SK-N-MC (cell line): Measurements from ENCODE around the gene NBPF1.
A peak's percentile ranks its signal among the peaks of the same experiment; 100 is the strongest.
"Not testable (repeated sequence)": the region's sequence is repeated elsewhere in the genome, so short reads cannot be mapped to it uniquely, and the experiment has no call there.

Experiments
- DNase-seq: peaks from one replicate; pipeline ENCODE4 v3.0.0-alpha.2; 2011; ENCODE audit warnings: low read depth, low spot score
- H3K27ac ChIP-seq: fragments of 200-600 bp; sonication (generic); 2 replicates; pipeline ENCODE4 v1.5.1; 2016; ENCODE audit warnings: mixed run types
- H3K36me3 ChIP-seq: fragments of 200-600 bp; sonication (generic); 2 replicates; pipeline ENCODE4 v1.6.1; 2017; ENCODE audit warnings: antibody characterized with exemption, low read length, mixed read lengths; ENCODE audit not compliant: insufficient read depth
- H3K4me3 ChIP-seq: fragments of 200-600 bp; sonication (generic); 2 replicates; pipeline ENCODE4 v1.5.1; 2016
- H3K9ac ChIP-seq: fragments of 200-600 bp; sonication (generic); 2 replicates; pipeline ENCODE4 v1.8.0; 2017; ENCODE audit warnings: mixed run types, mixed read lengths; ENCODE audit not compliant: insufficient read length
- H3K9me3 ChIP-seq: fragments of 200-600 bp; sonication (generic); 2 replicates; pipeline ENCODE4 v1.6.1; 2017; ENCODE audit warnings: low read depth, mild to moderate bottlenecking, antibody characterized with exemption, low read length, moderate library complexity, mixed read lengths
- EZH2 ChIP-seq: fragments of 200-600 bp; sonication (generic); IDR thresholded peaks from one replicate; pipeline ENCODE4 v1.6.1; 2017; ENCODE audit warnings: antibody characterized with exemption
- FOXP2 ChIP-seq: optimal IDR thresholded peaks from 2 replicates; pipeline ENCODE3; 2011; ENCODE audit warnings: mild to moderate bottlenecking, moderate library complexity; ENCODE audit not compliant: insufficient read depth; ENCODE audit errors: extremely low read length, control extremely low read depth
- POLR2AphosphoS5 ChIP-seq: IDR thresholded peaks from 2 replicates; pipeline ENCODE4 v1.6.1; 2012; ENCODE audit warnings: mild to moderate bottlenecking, low read depth, low read length, borderline replicate concordance

The NBPF1 gene

DNA sequence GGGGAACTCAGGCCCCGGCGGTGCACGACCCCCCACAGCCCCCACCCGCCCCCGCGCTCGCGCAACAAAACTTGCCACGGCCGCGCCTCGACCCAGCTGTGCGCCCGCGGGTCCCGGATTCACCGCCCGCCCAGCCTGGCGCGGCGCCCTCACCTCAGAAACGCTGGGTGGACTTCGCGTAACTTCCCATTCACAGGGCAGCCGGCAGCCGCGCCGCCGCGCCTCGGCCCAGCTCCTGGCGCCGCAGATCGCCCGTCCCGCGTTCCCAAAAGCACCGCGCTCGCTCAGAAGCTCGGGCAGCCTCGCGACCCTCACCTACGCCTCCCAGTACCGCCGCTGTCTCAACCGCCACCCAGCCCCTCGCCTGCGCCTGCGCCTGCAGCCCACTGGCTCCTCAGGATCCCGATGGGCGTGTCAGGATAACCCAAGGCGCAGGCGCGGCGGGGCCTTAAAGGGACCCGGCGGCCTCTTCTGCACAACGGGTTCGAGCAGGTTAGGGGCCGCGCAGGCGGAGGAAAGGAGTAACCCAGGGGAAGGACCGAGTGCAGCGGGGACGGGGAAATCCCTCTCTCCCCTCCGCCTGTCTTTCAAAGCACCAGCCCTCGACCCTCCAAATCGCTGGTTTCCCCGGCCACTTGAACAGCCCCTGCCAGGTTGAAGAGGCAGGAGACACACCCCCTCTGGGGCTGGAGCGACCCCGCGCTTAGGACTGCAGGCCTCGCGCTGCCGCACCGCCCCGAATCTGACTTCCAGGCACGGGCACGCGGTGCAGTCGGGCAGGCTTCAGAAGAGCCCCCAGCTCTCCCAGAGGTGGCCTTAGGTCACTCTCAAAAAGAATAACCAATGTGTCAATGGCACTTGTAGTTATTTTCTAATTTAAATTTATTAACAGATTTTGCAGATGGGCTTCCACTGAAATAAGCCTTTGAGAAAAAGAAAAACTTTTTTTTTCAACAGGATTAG lies at the start of gene NBPF1:
TSS of gene NBPF1 (minus strand) at position 380 of the 963 bp plus-strand sequence.
- Histone ChIP-seq H3K27ac (no peak within 1 kb of the TSS), H3K4me3 (peak within 1 kb of the TSS; percentile 83), H3K9ac (peak within 1 kb of the TSS; percentile 73), H3K36me3 (no peaks in the 10 kb centered on the region; the same call in 1 of the 2 replicates), H3K9me3 (no peaks in the 10 kb centered on the region)
- TF ChIP-seq POLR2AphosphoS5 (peak; percentile 100), EZH2 (no peak), FOXP2 (no peak)
- DNase-seq, result peak; percentile 78

DNA sequence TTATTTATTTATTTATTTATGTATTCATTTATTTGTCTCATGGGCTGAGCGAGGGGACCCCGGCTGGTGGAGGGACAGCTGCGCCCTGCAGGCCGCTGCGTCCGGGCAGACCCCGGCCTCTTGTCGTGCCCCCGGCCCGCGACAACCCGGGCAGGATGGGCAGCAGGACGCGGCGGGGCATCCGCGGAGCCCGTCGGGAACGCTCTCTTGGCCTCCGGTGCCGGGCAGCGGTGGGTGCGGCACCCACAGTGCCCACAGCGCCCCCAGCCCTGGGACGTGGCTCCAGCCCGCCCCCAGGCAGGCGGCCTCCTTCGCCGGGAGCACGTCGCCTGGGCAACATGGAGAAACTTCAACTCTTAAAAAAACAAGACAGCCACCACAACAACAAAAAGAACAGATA lies 44.9 kb upstream of the NBPF1 start:
- not testable (repeated sequence) for H3K9me3 ChIP-seq, H3K36me3 ChIP-seq, H3K27ac ChIP-seq, H3K4me3 ChIP-seq, DNase-seq, H3K9ac ChIP-seq

DNA sequence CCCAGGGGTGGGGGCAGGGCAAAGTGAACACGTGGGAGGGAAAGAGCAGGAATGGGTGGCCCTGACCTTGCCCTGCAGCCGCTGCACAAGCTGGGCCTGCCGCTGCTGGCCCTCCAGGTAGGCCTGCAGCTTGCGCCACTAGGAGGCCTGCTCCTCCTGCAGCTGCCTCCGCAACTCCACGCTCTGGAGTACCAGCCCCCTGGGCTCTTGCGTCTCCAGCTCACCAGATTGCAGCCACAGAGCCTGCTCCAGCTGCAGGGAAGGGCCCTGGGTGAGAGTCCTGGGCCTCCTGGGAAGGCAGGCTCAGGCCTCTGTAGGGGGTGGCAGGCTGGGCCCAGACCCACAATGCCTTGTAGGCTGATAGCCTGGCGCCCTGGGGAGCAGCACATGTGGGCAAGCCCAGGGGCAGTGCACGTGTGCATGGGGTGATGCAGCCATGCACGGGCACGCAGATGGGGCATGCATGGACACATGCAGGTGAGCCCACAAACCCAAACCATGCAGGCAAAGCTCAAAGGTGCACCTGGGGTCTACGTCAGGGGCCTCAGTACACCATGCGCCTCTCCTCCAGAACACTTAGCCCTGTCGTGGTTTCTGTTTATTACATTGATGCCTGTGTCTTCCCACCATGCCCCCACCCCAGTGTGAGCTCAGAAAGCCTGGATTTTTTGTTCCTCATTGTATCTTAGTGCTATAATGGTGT lies 43.8 kb upstream of the NBPF1 start:
- not testable (repeated sequence) for DNase-seq, H3K27ac ChIP-seq, H3K9ac ChIP-seq, H3K9me3 ChIP-seq, H3K36me3 ChIP-seq, H3K4me3 ChIP-seq

DNA sequence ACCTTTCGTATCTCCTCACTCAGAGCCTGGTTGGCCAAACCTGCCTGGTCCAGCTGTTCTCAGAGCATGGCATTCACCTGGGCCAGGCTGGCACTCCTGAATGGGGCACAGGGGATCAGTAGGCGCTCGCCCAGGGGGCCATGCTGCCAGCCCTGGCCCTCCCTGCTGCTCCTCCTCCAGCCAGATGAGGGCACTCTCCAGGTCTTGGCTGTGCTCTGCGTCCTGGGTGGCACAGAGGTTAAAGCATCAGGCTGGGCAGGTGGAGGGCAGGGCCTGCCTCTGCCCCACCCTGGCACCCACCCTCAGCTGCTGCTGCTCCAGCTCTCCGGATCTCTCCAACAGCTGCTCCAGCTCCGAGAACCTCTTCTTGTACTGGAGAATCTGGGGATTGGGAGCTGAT lies 43.2 kb upstream of the NBPF1 start:
- H3K27ac ChIP-seq, H3K4me3 ChIP-seq, H3K9ac ChIP-seq, H3K36me3 ChIP-seq, DNase-seq, H3K9me3 ChIP-seq: not testable (repeated sequence)

DNA sequence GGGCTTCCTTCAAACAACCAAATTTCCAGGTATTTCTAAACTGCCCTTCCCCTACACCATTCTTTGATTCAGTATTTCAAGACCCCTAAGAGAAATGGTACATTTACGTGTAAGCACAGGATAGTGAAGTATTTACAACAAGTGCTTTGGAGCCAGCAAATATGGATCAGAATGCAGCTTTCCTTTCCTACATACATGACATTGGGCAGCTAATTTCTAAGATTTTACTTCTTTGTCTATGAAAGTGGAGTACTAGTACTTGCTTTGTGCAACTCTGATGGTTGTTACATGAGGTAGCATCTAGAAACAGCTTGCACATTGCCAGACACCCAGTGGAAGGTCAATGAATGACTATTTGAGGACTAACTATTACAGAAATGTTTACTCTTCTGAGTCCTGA lies 38.2 kb upstream of the NBPF1 start:
- H3K4me3 ChIP-seq, DNase-seq, H3K27ac ChIP-seq, H3K9me3 ChIP-seq, H3K9ac ChIP-seq, H3K36me3 ChIP-seq: not testable (repeated sequence)

DNA sequence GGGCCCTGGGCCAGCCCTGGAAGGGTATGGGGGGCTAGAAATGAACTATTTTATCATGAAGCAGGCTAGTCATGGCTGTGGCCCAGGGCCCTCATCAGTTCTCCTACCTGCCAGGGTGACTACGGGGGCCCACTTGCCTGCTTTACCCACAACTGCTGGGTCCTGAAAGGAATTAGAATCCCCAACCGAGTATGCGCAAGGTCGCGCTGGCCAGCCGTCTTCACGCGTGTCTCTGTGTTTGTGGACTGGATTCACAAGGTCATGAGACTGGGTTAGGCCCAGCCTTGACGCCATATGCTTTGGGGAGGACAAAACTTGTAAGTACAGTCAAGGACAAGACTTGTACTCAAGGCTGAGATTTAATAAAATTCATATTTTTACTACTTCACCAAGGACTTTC lies 36.6 kb upstream of the NBPF1 start:
- DNase-seq, H3K4me3 ChIP-seq, H3K36me3 ChIP-seq, H3K9me3 ChIP-seq, H3K27ac ChIP-seq, H3K9ac ChIP-seq: not testable (repeated sequence)

DNA sequence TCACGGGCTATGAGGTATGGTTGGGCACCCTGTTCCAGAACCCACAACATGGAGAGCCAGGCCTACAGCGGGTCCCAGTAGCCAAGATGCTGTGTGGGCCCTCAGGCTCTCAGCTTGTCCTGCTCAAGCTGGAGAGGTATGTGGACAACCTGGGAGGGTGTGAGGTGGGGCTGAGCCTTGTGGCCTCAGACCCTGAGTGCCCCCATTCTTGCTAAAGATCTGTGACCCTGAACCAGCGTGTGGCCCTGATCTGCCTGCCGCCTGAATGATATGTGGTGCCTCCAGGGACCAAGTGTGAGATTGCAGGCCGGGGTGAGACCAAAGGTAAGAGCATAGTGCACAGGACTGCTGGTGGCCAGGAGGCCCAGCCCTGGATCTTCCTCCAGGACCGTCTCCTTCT lies 36.0 kb upstream of the NBPF1 start:
- H3K9me3 ChIP-seq, H3K4me3 ChIP-seq, H3K36me3 ChIP-seq, H3K27ac ChIP-seq, H3K9ac ChIP-seq, DNase-seq: not testable (repeated sequence)

DNA sequence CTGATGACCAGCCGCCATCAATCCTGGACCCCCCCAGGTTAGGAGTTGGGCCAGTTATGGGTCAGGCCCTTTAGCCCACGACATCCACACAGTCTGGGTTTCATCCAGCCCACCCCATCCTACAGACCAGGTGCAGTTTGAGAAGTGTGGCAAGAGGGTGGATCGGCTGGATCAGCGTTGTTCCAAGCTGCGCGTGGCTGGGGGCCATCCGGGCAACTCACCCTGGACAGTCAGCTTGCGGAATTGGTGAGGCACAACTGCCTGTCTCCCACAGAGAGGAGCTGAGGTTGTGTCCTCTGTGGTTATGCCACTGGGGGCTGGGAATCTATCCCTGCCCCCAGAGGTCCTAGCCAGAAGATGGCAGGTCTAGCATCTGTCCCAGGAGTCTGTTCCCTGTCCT lies 35.4 kb upstream of the NBPF1 start:
- not testable (repeated sequence) for H3K9me3 ChIP-seq, H3K27ac ChIP-seq, DNase-seq, H3K36me3 ChIP-seq, H3K9ac ChIP-seq, H3K4me3 ChIP-seq

DNA sequence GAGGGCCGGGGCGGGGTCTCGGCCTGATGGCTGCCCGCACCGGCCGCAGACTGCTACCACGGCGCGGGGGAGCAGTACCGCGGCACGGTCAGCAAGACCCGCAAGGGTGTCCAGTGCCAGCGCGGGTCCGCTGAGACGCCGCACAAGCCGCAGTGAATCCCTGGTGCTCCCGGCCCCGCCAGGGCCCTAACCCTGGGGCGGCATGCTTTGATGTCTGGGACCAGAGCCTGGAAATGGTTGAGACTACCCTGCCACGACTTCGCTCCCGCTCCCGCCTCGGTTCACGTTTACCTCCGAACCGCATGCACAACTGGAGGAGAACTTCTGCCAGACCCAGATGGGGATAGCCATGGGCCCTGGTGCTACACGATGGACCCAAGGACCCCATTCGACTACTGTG lies 34.9 kb upstream of the NBPF1 start:
- H3K9ac ChIP-seq, H3K36me3 ChIP-seq, H3K4me3 ChIP-seq, H3K9me3 ChIP-seq, DNase-seq, H3K27ac ChIP-seq: not testable (repeated sequence)

DNA sequence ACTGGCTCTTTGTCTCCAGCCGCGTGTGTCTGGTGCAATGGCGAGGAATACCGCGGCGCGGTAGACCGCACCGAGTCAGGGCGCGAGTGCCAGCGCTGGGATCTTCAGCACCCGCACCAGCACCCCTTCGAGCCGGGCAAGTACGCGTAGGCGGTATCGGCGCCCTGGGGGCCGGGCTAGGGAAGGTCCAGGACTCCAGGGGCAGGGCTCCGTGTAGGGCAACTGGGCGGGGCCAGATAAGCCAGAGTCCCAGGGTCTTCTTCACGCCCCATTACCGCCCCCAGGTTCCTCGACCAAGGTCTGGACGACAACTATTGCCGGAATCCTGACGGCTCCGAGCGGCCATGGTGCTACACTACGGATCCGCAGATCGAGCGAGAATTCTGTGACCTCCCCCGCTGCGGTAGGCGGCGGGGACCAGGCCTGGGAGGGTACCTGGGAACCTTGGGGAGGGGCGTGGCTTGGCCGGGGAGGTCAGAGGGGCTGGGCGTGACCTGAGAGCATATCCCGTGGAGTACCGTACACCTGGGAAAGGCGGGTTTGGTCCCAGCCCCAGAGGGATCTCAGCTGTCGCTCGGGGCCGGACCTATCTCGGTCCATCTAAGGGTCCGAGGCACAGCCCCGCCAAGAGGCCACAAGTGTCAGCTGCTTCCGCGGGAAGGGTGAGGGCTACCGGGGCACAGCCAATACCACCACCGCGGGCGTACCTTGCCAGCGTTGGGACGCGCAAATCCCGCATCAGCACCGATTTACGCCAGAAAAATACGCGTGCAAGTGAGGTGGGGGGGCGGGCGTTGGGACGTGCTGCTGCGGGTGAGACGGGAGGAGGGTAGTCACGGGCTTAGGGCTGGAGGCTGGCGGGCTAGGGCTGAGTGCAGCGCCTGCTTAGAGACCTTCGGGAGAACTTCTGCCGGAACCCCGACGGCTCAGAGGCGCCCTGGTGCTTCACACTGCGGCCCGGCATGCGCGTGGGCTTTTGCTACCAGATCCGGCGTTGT lies 34.1 kb upstream of the NBPF1 start:
- not testable (repeated sequence) for H3K9me3 ChIP-seq, H3K4me3 ChIP-seq, H3K9ac ChIP-seq, H3K36me3 ChIP-seq, DNase-seq, H3K27ac ChIP-seq

DNA sequence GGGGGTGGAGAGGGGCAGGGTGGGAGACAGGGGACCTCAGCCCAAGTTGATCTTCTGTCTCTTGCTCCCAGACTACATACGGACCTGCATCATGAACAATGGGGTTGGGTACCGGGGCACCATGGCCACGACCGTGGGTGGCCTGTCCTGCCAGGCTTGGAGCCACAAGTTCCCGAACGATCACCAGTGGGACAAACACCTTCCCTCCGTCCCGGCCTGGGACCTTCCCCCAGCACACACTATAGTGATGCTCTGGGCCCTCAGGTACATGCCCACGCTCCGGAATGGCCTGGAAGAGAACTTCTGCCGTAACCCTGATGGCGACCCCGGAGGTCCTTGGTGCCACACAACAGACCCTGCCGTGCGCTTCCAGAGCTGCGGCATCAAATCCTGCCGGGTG lies 33.4 kb upstream of the NBPF1 start:
- H3K9ac ChIP-seq, H3K4me3 ChIP-seq, H3K27ac ChIP-seq, H3K9me3 ChIP-seq, H3K36me3 ChIP-seq, DNase-seq: not testable (repeated sequence)

DNA sequence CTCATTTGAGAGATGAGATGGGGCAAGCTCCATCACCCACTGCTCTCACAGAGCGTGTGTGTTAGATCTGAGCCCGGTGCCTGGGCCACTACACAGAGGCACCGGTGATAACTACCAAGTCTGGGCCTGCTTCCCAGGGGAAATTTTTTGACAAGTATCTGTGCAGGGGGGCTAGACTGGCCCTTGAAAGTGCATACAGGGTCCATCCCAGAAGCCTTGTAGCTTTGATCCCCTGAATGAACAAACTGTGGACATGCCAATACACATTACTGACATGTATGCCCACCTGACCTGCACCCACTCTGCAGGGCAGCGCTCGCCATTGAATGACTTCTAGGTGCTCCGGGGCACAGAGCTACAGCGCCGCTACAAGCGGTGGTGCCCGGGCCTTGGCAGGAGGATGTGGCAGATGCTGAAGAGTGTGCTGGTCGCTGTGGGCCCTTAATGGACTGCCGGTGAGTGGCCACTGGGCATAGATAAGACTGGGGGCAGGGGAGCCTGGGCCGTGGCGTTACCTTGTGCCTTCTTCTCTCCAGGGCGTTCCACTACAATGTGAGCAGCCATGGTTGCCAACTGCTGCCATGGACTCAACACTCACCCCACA lies 32.8 kb upstream of the NBPF1 start:
- H3K27ac ChIP-seq, H3K4me3 ChIP-seq, H3K9ac ChIP-seq, DNase-seq, H3K36me3 ChIP-seq, H3K9me3 ChIP-seq: not testable (repeated sequence)
